Kidney tubule cell (primary cell): ENCODE results near the gene AMH.
"Not testable (repeated sequence)": the region's sequence is repeated elsewhere in the genome, so short reads cannot be mapped to it uniquely, and the experiment has no call there.

Experiments
- DNase-seq: peaks from one replicate; pipeline ENCODE4 v3.0.0-alpha.2; 2018; ENCODE audit warnings: low spot score

Gene AMH

DNA sequence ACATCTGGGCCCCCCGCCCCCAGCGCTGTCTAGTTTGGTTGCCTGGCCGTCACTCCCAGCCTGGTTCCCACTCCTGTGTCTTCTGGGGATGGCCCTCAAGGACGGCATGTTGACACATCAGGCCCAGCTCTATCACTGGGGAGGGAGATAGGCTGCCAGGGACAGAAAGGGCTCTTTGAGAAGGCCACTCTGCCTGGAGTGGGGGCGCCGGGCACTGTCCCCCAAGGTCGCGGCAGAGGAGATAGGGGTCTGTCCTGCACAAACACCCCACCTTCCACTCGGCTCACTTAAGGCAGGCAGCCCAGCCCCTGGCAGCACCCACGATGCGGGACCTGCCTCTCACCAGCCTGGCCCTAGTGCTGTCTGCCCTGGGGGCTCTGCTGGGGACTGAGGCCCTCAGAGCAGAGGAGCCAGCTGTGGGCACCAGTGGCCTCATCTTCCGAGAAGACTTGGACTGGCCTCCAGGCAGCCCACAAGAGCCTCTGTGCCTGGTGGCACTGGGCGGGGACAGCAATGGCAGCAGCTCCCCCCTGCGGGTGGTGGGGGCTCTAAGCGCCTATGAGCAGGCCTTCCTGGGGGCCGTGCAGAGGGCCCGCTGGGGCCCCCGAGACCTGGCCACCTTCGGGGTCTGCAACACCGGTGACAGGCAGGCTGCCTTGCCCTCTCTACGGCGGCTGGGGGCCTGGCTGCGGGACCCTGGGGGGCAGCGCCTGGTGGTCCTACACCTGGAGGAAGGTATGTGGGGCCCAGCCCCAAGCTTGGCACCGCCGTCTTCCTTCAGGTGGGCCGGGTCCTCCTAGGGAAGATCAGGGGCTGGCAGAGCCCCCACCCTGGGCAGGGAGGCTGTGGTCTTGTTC is at the start of gene AMH:
Gene AMH (plus strand): TSS at position 314 of the 857 bp plus-strand sequence. CDS start 10 bp downstream, at position 324.
- no peak for DNase-seq

DNA sequence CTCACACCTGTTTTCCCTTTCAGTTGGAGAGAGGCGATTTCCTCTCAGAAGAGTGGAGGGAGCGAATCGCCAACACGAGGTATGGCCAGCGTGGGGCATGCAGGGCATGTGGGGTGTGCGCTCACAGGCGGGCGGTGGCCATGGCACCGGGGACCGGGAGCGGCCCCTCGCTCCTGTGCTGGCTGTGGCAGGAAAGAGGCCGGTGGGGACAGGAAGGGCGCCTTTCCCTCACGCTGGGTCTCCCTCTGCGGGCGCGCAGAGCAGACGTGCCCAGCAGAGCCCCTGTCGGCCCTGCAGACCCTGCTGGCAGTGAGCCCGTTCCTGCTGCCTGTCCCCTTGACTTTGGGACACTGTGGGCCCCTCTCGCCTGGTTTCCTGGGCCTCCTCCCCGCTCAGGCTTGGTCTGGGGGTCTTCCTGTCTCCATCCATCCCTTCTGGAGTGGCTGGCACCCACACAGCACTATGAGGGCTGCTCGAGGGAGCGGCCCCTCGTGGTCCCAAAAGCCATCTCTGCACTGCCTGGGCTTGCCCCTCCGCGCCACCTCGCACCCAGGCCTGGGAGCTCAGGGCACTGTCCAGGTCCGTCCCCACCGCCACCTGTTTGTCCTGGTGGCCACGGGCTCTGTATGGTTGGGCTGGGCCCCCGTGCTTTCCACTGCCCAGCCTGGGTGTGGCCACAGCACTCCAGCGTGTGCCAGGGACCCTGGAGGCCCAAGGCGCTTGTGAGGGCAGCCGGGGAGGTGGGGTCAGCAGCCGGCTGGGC is 49.1 kb upstream of the AMH start:
- DNase-seq: no peak

DNA sequence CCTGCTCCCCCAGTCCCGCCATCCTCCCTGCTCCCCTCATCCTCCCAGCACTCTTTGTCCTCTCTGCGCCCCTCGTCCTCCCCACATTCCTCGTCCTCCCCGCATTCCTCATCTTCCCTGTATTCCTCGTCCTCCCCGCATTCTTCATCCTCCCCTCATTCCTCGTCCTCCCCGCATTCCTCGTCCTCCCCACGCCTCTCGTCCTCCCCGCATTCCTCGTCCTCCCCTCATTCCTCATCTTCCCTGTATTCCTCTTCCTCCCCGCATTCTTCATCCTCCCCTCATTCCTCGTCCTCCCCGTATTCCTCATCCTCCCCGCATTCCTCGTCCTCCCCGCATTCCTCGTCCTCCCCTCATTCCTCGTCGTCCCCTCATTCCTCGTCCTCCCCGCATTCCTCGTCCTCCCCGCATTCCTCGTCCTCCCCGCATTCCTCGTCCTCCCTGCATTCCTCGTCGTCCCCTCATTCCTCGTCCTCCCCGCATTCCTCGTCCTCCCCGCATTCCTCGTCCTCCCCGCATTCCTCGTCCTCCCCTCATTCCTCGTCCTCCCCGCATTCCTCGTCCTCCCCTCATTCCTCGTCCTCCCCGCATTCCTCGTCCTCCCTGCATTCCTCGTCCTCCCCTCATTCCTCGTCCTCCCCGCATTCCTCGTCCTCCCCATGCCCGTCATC is 48.4 kb upstream of the AMH start:
- not testable (repeated sequence) for DNase-seq

DNA sequence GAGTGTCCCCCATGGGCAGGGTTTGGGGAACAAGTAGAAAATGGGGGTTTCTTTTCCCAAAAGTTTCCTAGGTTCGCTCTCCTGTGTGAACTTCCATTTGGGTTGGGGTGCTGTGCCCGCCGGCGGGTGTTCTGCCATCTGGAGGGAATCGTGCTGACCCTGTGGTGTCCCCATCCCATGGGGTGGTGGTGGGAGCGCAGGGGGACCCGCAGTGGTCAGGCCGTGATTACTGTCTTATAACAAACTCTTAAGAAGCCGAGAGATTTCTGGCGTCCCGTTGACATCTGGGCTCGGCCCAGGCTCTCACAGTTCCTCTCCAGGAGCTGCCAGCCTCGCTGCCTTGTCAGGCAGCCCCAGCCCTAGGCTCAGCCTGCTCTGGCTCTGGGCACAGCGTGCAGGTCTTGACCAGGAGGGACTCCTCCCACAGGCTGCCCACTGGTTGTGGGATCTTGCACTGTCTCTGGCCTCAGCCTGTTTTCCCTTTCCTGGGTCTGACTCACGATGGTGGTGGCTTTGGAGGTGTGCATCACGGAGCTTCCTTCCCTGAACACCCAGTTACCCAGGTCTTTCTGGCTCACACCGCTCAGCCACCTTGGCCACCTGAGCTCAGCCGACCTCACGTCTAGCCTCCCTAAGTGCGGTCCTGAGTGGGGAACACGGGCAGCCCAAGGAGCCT is 47.5 kb upstream of the AMH start:
- DNase-seq: peak; percentile 3

DNA sequence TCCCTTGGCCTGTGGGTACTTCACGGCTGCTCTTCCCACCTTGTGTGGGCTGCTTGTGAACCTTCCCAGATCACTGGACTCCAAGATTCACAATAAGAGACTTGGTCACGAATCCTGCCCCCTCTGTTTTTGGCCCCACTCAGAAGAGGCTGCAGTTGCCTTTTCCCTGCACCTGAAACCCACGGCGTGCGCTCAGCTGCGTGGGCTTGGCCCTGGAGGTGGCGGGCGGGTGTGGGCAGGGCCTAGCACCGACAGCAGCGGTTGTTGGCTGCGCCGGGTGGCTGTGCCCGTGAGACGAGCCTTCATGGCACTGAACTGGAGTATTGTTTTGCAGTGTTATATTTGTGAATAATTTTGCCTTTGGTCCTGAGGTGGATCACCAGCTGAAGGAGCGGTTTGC is 46.8 kb upstream of the AMH start:
- DNase-seq: no peak

DNA sequence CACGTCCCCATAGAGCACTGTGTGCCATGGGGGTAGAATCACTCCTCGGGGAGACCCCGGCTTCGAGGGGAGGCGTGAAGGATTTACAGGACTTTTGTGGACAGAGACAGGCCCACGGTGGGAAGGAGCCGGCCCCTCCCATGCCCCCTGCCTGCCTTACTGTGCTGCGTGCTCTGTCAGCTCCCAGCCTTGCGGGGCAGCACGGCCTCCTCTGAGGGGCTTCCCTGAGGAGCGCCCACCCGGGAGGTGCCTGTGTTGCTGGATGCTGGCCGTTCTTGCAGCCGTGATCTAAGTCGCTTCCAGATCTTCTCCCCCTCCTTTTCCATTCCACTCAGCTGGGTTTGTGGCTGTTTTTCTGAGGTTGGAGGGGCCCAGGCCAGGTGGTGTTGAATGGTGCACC is 42.1 kb upstream of the AMH start:
- no peak for DNase-seq

DNA sequence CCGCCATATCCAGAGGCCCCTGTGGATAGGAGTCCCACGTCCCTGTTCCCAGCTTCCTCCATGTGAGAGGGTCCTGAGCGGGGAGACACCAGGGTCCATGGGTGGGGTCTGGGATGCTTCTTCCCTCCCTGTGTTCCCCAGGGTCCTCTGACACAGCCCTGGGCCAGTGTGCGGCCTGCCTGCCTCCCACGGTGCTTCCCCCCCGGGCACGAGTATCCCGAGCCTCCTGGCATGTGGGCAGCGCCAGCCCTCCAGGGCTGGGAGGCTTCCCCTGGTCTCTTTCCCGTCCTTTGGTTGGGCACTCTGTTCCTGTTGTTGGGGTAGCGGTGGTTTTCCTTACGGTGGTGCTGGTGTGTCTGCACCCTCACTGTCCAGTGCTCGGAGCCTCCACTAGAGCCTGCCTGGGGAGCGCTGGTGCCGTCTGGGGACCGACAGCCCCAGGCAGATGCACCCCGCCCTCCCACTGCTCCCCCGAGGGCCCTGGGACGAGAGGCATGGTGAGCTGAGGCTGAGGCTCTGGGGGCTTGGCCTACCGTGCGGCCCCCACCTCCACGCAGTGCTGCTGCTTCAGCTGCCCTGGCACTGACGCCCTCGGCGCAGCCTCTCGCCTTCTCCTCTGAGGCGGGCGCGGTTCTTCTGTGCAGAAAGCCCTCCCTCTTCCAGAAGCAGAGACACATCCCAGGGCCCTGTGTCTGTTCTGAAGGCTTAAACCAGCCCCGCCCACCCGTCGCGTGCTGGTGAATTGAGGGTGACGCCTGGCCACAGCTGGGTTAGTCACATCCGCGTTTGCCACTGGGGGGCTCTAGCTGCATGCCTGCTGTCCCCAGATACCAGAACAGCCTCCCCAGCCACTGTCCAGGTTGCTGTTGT is 40.9 kb upstream of the AMH start:
- DNase-seq: no peak

DNA sequence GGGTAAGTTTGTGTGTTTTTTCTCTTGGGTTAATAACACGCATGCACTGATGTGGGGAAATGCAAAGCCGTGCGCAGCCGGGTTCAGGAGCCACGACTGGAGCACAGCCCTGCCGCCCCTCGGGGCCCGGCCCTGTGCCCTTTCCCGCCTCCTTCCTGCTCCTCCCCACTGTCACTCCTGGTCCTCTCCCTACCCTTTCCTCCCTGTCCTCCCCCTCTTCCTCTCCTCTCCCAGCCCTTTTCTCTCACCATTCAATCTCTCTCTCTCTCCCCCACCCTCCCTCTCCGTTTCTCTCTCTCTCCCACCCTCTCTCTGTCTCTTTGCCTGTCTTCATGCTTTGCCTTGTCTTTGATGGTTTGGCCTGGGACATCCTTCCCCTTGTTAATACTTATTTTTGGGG is 40.1 kb upstream of the AMH start:
- no peak for DNase-seq

DNA sequence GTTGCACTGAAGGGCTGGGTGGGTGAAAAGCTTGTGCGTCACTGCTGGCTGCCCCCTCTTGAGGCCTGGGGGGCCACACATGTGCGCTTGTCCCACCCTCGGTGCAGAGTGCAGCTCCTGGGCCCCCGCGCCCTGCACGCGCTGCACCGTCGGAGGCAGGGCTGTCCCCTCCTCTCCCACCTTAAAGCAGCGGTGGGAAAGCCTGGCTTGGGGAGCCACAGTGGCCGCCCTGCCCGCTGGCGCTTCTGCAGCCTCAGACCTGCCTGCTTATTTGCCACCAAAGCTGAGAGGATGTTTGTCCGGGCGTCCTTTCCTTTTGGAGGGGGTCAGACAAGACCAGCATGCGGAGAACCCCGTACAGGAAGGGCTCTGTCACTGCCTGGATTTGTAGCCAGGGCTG is 39.7 kb upstream of the AMH start:
- no peak for DNase-seq

DNA sequence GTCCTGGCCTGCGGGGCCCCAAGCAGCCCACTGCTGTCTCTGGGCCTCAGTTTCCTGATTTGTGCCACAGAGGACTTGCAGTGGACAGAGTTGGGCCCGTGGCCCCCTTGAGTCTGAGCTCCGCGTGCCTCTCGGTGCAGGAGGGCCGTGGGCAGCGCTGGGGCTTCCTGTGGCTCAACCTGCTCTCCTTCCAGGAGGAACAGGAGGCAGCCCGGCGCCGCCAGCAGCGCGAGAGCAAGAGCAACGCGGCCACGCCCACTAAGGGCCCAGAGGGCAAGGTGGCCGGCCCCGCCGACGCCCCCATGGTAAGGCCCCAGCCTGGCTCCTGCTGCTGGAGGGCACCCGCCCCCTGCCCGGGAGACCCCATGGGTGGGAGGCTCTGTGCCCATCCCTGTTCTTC is 38.9 kb upstream of the AMH start:
- no peak for DNase-seq

DNA sequence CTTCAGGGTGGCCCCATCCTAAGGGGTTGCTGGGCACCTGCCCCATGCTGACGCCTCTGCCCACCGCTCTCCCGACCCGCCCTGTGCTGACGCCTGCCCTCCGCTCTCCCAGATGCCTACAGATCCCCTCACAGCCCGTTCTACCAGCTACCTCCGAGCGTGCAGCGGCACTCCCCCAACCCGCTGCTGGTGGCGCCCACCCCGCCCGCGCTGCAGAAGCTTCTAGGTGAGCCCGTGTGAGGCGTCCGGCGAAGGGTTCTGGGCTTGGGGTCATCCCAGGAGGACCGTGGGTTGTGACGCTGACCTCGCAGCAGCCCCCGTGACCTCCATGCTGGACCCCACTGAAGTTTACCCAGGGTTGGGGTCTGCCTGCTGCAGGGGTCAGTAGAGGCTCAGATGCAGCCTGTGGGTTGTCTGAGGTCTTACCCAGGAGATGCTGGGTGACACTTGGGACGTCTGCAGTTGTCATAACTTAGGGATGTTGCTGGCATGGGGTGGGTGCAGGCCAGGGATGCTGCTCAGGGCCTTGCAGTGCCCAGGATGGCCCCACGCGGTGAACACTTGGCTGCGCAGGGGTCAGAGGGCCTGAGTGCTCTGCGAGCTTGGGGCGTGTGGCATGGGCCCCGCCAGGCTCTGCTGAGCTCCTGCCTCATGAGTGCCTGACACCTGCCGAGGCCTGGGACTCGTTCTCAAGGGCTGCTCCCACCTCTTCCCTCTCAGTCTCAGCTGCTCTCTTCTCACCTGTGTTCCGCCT is 38.0 kb upstream of the AMH start:
- DNase-seq: no peak

DNA sequence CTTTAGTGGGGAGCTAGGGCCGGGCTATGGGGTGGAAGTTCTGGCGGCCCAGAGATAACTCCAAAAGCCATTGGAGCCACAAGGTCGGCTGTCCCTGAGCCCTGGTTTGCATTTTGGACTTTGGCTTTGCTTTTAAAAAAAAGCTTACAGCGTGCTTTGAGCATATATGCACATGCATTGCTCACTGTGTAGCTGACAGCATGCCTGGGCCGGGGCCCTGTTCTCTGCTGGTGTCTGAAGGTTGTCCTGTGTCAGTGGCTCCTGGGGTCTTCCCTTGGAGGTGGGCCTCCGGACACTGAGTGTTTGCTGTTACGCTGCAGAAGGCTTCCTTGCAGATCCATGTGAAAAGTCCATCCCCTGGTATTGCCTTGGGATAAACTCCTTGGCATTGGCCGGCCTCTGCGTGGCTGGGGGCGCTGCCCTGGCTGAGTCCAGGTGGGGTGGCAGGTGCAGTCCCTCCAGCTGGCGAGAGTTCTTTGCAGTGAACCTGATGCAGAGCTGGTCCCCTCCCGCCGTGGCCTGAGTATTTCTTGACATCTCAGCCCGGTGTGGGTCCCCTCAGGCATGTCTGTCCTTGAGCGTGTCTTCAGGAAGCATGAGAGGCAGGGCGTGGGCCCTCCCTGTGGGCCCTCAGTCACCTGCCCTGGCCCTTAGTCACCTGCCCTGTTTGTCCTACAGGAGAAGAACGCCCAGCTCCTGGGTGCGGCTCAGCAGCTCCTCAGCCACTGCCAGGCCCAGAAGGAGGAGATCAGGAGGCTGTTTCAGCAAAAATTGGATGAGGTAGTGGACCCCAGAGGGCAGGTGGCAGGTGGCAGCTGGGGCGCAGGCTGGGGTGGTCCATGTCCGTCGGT is 36.0 kb upstream of the AMH start:
- no peak for DNase-seq

DNA sequence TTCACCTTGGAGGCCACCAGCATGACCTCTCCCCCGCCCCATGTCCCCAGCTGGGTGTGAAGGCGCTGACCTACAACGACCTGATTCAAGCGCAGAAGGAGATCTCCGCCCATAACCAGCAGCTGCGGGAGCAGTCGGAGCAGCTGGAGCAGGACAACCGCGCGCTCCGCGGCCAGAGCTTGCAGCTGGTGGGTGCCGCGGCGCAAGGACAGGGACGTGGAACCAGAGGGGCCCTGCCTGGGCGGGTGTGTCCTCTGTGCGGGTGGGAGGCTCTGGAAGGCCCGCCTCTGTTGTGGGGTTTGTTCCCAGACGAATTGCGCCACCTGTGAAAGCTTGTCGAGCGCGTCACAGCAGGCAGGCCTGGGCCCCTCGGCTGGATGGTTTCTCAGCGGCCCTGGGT is 35.3 kb upstream of the AMH start:
- no peak for DNase-seq

DNA sequence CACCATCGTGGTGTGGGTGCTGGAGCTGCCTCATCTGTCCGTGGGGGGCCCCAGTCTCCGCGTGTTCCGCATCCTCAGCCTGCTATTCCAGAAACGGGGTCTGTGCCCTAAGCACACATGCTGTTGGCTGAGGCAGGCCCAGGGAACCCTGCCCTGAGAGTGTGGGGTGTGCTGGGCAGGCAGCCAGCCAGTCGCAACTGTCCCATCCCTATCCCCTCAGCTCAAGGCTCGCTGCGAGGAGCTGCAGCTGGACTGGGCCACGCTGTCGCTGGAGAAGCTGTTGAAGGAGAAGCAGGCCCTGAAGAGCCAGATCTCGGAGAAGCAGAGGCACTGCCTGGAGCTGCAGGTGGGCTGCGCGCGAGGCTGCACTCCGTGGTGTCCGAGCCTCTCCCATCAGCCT is 34.9 kb upstream of the AMH start:
- no peak for DNase-seq

DNA sequence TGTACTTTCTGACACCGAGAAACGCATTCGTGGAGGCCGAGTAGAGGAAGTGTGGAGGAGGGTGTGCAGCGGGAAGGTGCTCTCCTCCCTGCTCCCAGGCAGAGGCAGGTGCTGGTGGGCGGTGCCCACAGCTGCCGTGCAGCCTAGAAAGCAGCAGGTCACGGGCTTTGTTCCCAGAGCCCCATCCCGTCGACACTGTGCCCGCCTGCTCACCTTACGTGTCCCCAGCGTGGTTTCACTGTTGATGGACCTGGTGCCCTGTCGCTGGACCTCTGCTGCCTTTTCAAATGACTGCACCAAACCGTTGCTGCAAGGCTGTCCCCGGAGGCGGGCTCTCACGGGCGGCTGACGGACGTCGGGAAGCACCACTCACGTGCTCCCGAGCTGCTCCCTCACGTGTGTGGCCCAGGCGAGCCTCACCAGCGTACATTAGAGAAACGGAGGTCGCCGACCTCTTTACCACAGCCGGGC is 33.8 kb upstream of the AMH start:
- no peak for DNase-seq

DNA sequence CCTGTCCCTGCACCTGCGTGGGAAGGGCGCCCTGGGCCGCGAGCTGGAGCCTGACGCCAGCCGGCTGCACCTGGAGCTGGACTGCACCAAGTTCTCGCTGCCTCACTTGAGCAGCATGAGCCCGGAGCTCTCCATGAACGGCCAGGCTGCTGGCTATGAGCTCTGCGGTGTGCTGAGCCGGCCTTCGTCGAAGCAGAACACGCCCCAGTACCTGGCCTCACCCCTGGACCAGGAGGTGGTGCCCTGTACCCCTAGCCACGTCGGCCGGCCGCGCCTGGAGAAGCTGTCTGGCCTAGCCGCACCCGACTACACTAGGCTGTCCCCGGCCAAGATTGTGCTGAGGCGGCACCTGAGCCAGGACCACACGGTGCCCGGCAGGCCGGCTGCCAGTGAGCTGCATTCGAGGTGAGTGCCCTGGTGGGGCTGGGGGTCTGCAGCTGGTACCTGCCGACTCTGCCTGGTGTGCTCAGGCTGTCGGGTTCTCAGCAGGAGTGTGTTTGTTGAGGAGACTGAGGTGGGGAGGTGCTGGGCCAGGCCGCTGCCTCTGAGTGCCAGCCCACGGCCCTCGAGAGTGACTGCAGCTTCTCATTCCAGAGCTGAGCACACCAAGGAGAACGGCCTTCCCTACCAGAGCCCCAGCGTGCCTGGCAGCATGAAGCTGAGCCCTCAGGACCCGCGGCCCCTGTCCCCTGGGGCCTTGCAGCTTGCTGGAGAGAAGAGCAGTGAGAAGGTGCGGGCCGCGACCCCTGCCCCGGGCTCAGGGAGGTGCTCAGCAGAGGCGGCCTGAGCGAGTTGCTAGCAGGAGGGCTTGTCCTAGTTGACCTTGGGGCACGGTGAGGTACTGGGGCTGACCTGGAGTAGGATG is 32.5 kb upstream of the AMH start:
- DNase-seq: no peak

DNA sequence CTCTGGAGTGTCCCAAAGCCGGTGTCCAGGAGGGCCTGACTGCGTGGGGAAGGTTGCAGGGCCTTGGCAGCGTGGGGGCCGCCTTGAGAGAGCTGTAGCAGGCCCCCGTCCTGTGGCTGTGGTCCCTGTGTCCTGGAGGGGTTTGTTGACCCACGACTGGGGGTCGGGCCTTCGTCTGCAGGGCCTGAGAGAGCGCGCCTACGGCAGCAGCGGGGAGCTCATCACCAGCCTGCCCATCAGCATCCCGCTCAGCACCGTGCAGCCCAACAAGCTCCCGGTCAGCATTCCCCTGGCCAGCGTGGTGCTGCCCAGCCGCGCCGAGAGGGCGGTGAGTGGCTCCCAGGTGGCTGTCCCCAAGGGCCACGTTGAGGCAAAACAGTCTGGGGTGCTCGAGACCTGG is 31.5 kb upstream of the AMH start:
- no peak for DNase-seq

DNA sequence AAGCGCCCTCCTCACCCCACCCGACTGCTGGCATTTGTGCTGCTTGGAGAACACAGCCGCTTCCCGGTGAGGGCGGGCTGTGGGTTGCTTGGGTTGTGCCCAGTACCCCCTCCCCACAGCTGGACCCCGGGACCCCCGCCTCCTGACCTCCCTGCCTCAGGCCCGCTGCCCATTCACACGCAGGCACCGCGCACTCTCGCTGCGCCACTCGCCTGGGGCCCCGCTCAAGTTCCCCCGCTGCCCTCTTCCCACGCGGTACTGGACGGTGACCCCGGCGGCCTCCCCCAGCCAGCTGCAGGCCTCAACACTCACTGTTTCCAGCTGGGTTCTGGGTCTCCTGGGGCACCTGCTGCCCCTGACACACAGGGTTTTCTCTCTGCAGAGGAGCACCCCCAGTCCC is 29.4 kb upstream of the AMH start:
- DNase-seq: no peak
